Osteoblast (primary cell): ENCODE measurements around the gene LRRC4C. TPM values are rescaled to one million over a fixed set of nuclear protein-coding genes. Genes with fewer than 3 reads are reported as not detected.

ENCODE experiments used
- DNase-seq: peaks from one replicate; pipeline ENCODE4 v3.0.0; 2011; ENCODE audit warnings: low spot score, mixed read lengths; ENCODE audit not compliant: insufficient read length; ENCODE audit errors: missing footprints
- H2AFZ ChIP-seq: 2 replicates; pipeline ENCODE4 v1.6.0; 2011; ENCODE audit warnings: mild to moderate bottlenecking, low read length
- H3K27ac ChIP-seq: 2 replicates; pipeline ENCODE4 v1.5.1; 2011; ENCODE audit warnings: mild to moderate bottlenecking, low read depth, low read length, moderate library complexity
- H3K27me3 ChIP-seq: 2 replicates; pipeline ENCODE4 v1.6.0; 2012; ENCODE audit warnings: mild to moderate bottlenecking, control low read depth, inconsistent platforms, low read length, moderate library complexity; ENCODE audit not compliant: insufficient read depth
- H3K36me3 ChIP-seq: 2 replicates; pipeline ENCODE4 v1.5.1; 2011; ENCODE audit warnings: mild to moderate bottlenecking, low read length, control low read depth, moderate library complexity; ENCODE audit not compliant: insufficient read depth
- H3K4me1 ChIP-seq: 2 replicates; pipeline ENCODE4 v1.5.1; 2011; ENCODE audit warnings: mild to moderate bottlenecking, low read length, control low read depth, moderate library complexity; ENCODE audit not compliant: insufficient read depth
- H3K4me2 ChIP-seq: 2 replicates; pipeline ENCODE4 v1.6.0; 2011; ENCODE audit warnings: mild to moderate bottlenecking, low read length; ENCODE audit not compliant: insufficient read depth
- H3K4me3 ChIP-seq: fragments of 200-600 bp; sonication (generic); 3 replicates; pipeline ENCODE4 v1.5.1; 2012; ENCODE audit warnings: mild to moderate bottlenecking, low read length, inconsistent platforms; ENCODE audit not compliant: insufficient read depth
- H3K79me2 ChIP-seq: 2 replicates; pipeline ENCODE4 v1.6.0; 2012; ENCODE audit warnings: mild to moderate bottlenecking, low read length, control low read depth, inconsistent platforms; ENCODE audit not compliant: insufficient read depth
- H3K9me3 ChIP-seq: 2 replicates; pipeline ENCODE4 v1.5.1; 2011; ENCODE audit warnings: low read depth, low read length, control low read depth
- H4K20me1 ChIP-seq: 2 replicates; pipeline ENCODE4 v1.6.0; 2012; ENCODE audit warnings: mild to moderate bottlenecking, low read length, control low read depth; ENCODE audit not compliant: insufficient read depth
- CTCF ChIP-seq: IDR thresholded peaks from 2 replicates; pipeline ENCODE4 v1.5.1; 2011; ENCODE audit warnings: mild to moderate bottlenecking, low read depth, low read length, moderate library complexity; ENCODE audit errors: extremely low read depth
- total RNA-seq: library from RNA; depleted of rRNA; stranded (reverse); fragments of >200 nt; gene quantifications from 2 replicates; pipeline ENCODE4 v1.2.3, GENCODE V29; 2012

Gene LRRC4C
- total RNA-seq, 1 donor: 2.2 TPM

GRCh38 chr11:40825201-40825834 is 634.1 kb downstream of the LRRC4C start:
- H3K4me1 ChIP-seq: no peaks in the 10 kb centered on the region
- no peak for TF ChIP-seq CTCF
- H2AFZ ChIP-seq: no peak overlapping the region
- H3K4me3 ChIP-seq: no peak overlapping the region
- no peaks in the 10 kb centered on the region for H3K36me3 ChIP-seq
- H4K20me1 ChIP-seq: no peaks in the 10 kb centered on the region
- no peak overlapping the region for H3K4me2 ChIP-seq
- H3K9me3 ChIP-seq: no peaks in the 10 kb centered on the region
- H3K27ac ChIP-seq: no peak overlapping the region
- no peaks in the 10 kb centered on the region for H3K27me3 ChIP-seq
- H3K79me2 ChIP-seq: no peaks in the 10 kb centered on the region
- DNase-seq: no peak

GRCh38 chr11:40819230-40819629 is 640.2 kb downstream of the LRRC4C start:
- TF ChIP-seq CTCF: no peak
- H3K27me3 ChIP-seq: no peaks in the 10 kb centered on the region
- DNase-seq: no peak

GRCh38 chr11:40816976-40817375 is 642.5 kb downstream of the LRRC4C start:
- no peak overlapping the region for H3K27ac ChIP-seq
- no peaks in the 10 kb centered on the region for H3K27me3 ChIP-seq
- no peak for DNase-seq
- H3K36me3 ChIP-seq: no peaks in the 10 kb centered on the region
- no peak for TF ChIP-seq CTCF
- H3K4me3 ChIP-seq: no peak overlapping the region
- H3K79me2 ChIP-seq: no peaks in the 10 kb centered on the region
- no peak overlapping the region for H3K4me2 ChIP-seq
- H3K9me3 ChIP-seq: no peaks in the 10 kb centered on the region
- H2AFZ ChIP-seq: no peak overlapping the region
- H3K4me1 ChIP-seq: no peaks in the 10 kb centered on the region
- no peaks in the 10 kb centered on the region for H4K20me1 ChIP-seq

More at GRCh38 chr11:40819230-40819629, 640.2 kb downstream of the LRRC4C start:
- Histone ChIP-seq H3K4me1 (no peaks in the 10 kb centered on the region), H3K4me2 (no peak overlapping the region), H2AFZ (no peak overlapping the region), H3K9me3 (no peaks in the 10 kb centered on the region), H3K79me2 (no peaks in the 10 kb centered on the region), H4K20me1 (no peaks in the 10 kb centered on the region), H3K4me3 (no peak overlapping the region), H3K36me3 (no peaks in the 10 kb centered on the region), H3K27ac (no peak overlapping the region)

GRCh38 chr11:40797981-40798380 is 661.5 kb downstream of the LRRC4C start:
- DNase-seq: no peak
- no peak for TF ChIP-seq CTCF
- H3K79me2 ChIP-seq: no peaks in the 10 kb centered on the region
- no peaks in the 10 kb centered on the region for H3K4me1 ChIP-seq
- H3K4me3 ChIP-seq: no peak overlapping the region
- H3K4me2 ChIP-seq: no peak overlapping the region
- no peak overlapping the region for H2AFZ ChIP-seq
- H4K20me1 ChIP-seq: no peaks in the 10 kb centered on the region
- H3K27ac ChIP-seq: no peak overlapping the region
- no peaks in the 10 kb centered on the region for H3K9me3 ChIP-seq
- no peaks in the 10 kb centered on the region for H3K36me3 ChIP-seq
- no peaks in the 10 kb centered on the region for H3K27me3 ChIP-seq
